Activated naive CD4-positive, alpha-beta T cell treated with anti-CD3 and anti-CD28 coated beads for 36 hours (primary cell): ENCODE measurements around the gene ADGRA1. TPM values are rescaled to one million over a fixed set of nuclear protein-coding genes. Genes with fewer than 3 reads are reported as not detected.

Source experiments
- CTCF ChIA-PET: fragments of 350-600 bp; sonication (Branson Sonifier 250); formaldehyde crosslinking; loops from one replicate; lab custom pipeline; 2021; ENCODE audit warnings: antibody characterized with exemption; lab: Charles Lee
- DNase-seq: peaks from one replicate; pipeline ENCODE4 v3.0.0-alpha.2; 2020
- H3K27ac Mint-ChIP-seq: one replicate; pipeline ENCODE4 v1.8.0; 2021; ENCODE audit warnings: mild to moderate bottlenecking, mixed read lengths
- H3K27me3 Mint-ChIP-seq: one replicate; pipeline ENCODE4 v1.8.0; 2021; ENCODE audit warnings: low read depth, mixed read lengths
- H3K36me3 Mint-ChIP-seq: one replicate; pipeline ENCODE4 v1.8.0; 2021; ENCODE audit warnings: low read depth, mixed read lengths
- H3K4me1 Mint-ChIP-seq: one replicate; pipeline ENCODE4 v1.8.0; 2021; ENCODE audit warnings: low read depth, mixed read lengths
- H3K4me3 Mint-ChIP-seq: one replicate; pipeline ENCODE4 v1.8.0; 2021; ENCODE audit warnings: mild to moderate bottlenecking, moderate library complexity, mixed read lengths
- H3K9me3 Mint-ChIP-seq: one replicate; pipeline ENCODE4 v1.8.0; 2021; ENCODE audit warnings: mixed read lengths
- intact Hi-C: fragments of 100-400 bp; cut with micrococcal nuclease; formaldehyde crosslinking; loops from one replicate; pipeline ENCODE4 v1.15.1; 2023
- total RNA-seq, 2 experiments: library from RNA; stranded (reverse); gene quantifications; one replicate each; pipeline ENCODE4 v1.2.3, GENCODE V29; 2021

The ADGRA1 gene
- total RNA-seq, 2 experiments from 2014 or later: not detected

DNA sequence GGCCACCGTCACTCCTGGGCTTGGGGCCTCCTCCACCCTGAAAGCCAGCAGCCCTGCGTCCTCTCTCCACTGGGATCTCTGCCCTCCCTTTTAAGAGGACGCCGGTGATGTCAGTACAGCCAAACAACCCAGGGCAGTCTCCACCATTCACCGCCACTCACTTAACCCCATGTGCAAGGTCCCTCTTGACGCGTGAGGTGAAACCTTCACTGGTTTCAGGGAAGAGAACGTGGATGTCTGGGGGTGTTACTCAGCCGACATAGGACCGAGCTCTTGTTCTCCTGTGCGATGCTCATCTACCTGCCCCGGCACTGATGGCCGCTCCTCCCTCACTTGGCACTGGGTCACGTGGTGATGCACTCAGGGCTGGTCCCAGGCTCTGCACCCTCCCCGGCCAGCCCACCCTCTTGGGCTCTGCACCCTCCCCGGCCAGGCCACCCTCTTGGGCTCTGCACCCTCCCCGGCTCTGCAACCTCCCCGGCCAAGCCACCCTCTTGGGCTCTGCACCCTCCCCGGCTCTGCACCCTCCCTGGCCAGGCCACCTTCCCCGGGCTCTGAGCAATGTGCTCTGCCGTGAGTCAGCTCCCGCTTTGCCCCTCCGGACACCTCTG lies 36.1 kb downstream of the ADGRA1 start:
- H3K4me1 Mint-ChIP-seq: peaks cover 5% of the 10 kb centered on the region
- no peak overlapping the region for H3K27ac Mint-ChIP-seq
- H3K36me3 Mint-ChIP-seq: no peaks in the 10 kb centered on the region
- CTCF ChIA-PET: interaction anchor here (0.6 to 2.2 kb wide), 4 partner anchors 20 to 220 kb away, joined by 4 to 18 read pairs (median 8); no protein-coding TSS in a partner anchor
- H3K4me3 Mint-ChIP-seq: no peak overlapping the region
- intact Hi-C loops: loop anchor here (1.0 to 2.0 kb wide), 2 partner anchors 184 to 287 kb away; no protein-coding TSS in a partner anchor
- peaks cover 1% of the 10 kb centered on the region for H3K9me3 Mint-ChIP-seq
- H3K27me3 Mint-ChIP-seq: peaks cover 19% of the 10 kb centered on the region
- DNase-seq: no peak

DNA sequence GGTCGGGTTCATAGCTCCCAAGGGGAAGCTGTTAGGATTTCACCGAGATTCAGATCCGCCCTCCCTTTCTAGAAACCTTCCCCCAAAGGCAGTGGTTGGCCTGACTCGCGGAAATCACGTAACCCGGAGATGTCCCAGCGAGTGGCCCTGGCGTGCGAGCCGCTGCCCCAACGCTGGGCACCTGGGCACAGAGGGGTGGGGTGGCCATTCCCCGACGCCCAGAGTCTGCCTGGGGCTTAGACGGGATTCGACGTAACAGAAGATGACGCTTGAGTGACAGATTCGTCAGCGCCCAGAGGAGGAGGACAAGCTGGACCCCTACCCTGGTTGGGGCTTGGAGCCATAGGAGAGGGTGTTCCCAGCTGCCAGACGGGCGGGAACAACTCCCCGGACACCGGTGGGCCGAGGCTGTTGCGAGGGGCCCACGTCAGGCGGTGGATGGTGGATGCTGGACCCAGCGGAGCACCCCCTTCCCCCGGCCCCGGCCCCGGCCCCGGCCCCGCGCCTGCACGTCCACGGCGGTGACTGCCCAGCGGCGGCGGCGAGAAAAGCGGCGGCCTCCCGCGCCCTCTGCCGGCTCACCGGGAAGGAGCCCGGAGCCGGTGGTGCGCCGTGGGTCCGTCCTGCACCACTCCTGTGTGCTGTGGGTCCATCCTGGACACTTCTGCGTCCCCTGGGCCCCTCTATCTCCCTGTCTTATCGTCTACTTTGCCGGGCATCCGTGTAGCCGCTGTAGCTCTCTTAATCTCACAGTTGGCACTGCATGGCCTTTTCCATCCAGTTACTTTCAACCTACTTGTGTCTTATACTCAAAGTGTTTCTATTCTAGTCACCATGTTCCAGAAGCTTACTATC lies 36.9 kb downstream of the ADGRA1 start:
- no peak overlapping the region for H3K27ac Mint-ChIP-seq
- intact Hi-C loops: loop anchor here (1.0 to 2.0 kb wide), 3 partner anchors 184 to 288 kb away; no protein-coding TSS in a partner anchor
- no peak overlapping the region for H3K4me3 Mint-ChIP-seq
- H3K27me3 Mint-ChIP-seq: peaks cover 19% of the 10 kb centered on the region
- H3K9me3 Mint-ChIP-seq: no peaks in the 10 kb centered on the region
- DNase-seq: peak; percentile 25
- CTCF ChIA-PET: interaction anchor here (0.6 to 2.2 kb wide), 5 partner anchors 19 to 220 kb away, joined by 3 to 18 read pairs (median 7); no protein-coding TSS in a partner anchor
- H3K36me3 Mint-ChIP-seq: no peaks in the 10 kb centered on the region
- peaks cover 5% of the 10 kb centered on the region for H3K4me1 Mint-ChIP-seq

DNA sequence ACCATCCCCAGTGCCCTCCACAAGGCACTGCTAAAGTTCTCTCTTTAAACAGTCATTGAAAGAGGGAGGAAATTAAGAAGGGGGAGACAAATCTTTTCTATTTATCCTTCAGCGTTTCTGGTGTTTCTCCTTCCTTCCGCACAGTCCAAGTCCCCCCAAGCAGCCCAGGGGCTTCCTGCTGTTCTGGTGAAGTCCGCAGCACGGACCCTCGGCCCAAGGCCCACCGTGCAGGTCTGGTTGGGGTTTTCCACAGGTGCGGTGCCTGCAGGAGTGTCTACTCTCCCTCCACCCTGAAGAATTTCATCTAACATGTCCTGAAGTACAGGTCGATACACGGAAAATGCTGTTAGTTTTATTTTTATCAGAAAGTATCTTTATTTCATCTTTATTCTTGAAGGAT lies 38.2 kb downstream of the ADGRA1 start:
- CTCF ChIA-PET: no interaction called here
- H3K27me3 Mint-ChIP-seq: peaks cover 19% of the 10 kb centered on the region
- H3K36me3 Mint-ChIP-seq: no peaks in the 10 kb centered on the region
- intact Hi-C loops: loop anchor here (1.0 to 2.0 kb wide), 2 partner anchors 222 to 289 kb away; no protein-coding TSS in a partner anchor
- H3K4me1 Mint-ChIP-seq: peaks cover 5% of the 10 kb centered on the region
- H3K9me3 Mint-ChIP-seq: no peaks in the 10 kb centered on the region
- no peak overlapping the region for H3K27ac Mint-ChIP-seq
- peak; percentile 1 for DNase-seq
- no peak overlapping the region for H3K4me3 Mint-ChIP-seq

DNA sequence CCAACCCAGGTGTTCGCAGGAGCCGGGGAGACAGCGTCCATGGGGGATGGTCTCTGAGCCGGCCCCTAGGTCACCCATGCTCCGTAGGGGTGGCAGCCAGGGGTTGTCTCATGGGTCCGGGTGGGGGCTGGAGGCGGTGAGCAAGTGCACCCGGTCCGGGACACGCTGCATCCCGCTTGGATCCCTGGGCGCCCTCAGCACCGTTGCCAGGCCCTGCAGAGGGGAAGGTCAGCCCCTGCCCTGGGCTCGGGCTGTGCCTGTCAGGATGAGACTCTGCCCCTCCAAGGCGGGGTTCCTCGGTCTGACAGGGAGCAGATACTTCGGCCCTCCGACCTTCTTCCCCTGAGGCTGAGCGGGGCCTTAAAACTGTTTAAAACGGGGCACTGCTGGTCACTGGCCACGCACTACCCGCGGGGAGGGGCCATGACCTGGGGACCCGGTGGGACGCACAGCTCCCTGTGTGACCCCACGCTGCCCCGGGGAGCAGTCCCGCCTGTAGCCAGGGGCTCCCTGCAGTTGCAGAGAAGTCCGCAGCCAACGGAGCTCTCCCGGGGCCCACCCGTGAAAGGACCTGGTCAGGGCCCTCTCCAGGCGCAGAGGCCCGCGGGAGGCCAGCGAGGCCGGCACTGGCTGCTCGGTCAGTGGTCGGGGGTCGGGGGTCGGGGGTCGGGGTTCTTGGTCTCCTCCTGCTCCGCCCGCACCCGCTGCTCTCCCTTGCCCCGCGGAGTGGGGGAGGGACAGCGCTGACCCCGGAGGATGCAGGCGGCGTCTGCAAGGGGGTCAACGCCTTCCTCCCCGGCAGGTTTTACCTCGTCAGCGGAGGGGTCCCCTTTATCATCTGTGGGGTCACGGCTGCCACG lies 38.9 kb downstream of the ADGRA1 start:
- CTCF ChIA-PET: no interaction called here
- H3K27me3 Mint-ChIP-seq: peaks cover 19% of the 10 kb centered on the region
- no peaks in the 10 kb centered on the region for H3K36me3 Mint-ChIP-seq
- no peak overlapping the region for H3K4me3 Mint-ChIP-seq
- no peak overlapping the region for H3K27ac Mint-ChIP-seq
- no peaks in the 10 kb centered on the region for H3K9me3 Mint-ChIP-seq
- intact Hi-C loops: no loop called here
- H3K4me1 Mint-ChIP-seq: peaks cover 5% of the 10 kb centered on the region
- peak; percentile 3 for DNase-seq

DNA sequence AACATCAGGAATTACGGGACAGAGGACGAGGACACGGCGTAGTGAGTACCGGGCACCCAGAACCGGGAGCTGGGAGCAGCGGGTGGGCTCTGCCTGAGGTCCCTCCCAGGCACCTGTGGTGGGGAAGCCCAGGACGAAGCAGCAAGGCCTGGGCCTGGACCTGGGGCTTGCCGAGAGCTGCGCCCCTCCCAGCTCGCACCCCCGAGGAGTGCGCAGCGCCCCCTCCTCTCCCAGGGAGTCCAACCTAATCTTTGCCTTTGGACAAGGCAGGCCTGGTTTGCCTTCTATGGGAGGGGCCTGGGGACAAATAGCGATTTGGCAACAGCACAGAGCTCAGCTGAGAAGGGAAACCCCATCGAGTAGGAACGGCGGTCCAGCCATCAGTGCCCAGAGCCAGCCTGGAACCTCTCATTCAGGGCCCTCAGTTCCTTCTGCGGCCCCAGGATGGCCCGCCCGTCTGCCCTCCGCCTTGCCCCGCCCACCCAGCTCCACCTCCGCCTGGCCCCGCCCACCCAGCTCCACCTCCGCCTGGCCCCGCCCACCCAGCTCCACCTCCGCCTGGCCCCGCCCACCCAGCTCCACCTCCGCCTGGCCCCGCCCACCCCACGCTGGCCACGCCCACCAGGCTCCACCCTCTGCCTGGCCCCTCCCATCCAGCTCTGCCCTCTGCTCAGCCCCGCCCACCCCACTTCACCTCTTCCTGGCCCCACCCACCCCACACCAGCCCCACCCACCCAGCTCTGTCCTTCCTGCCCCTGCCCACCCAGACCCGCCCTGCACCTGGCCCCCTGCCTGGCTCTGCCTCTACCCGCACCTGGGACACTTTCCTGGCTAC lies 39.8 kb downstream of the ADGRA1 start:
- CTCF ChIA-PET: no interaction called here
- peaks cover 5% of the 10 kb centered on the region for H3K4me1 Mint-ChIP-seq
- intact Hi-C loops: no loop called here
- H3K9me3 Mint-ChIP-seq: no peaks in the 10 kb centered on the region
- no peak overlapping the region for H3K4me3 Mint-ChIP-seq
- peak; percentile 53 for DNase-seq
- no peak overlapping the region for H3K27ac Mint-ChIP-seq
- no peaks in the 10 kb centered on the region for H3K36me3 Mint-ChIP-seq
- peaks cover 19% of the 10 kb centered on the region for H3K27me3 Mint-ChIP-seq

DNA sequence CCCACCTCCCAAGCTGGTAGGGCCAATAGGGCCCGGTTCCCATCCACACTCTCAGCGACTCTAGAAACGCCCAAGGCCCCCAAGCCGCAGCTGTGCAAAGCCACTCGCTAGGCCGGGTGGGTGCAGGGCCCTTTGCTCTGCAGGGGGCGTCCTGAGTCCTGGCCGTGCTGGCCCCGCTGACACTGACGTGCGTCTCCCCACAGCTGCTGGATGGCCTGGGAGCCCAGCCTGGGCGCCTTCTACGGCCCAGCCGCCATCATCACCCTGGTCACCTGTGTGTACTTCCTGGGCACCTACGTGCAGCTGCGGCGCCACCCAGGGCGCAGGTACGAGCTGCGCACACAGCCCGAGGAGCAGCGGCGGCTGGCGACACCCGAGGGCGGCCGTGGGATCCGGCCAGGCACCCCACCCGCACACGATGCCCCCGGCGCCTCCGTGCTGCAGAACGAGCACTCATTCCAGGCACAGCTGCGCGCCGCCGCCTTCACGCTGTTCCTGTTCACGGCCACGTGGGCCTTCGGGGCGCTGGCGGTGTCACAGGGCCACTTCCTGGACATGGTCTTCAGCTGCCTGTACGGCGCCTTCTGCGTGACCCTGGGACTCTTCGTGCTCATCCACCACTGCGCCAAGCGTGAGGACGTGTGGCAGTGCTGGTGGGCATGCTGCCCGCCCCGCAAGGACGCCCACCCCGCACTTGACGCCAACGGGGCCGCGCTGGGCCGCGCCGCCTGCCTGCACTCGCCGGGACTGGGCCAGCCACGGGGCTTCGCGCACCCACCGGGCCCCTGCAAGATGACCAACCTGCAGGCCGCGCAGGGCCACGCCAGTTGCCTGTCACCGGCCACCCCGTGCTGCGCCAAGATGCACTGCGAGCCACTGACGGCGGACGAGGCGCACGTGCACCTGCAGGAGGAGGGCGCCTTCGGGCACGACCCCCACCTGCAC lies 40.7 kb downstream of the ADGRA1 start:
- H3K4me3 Mint-ChIP-seq: no peak overlapping the region
- no peak overlapping the region for H3K27ac Mint-ChIP-seq
- peaks cover 2% of the 10 kb centered on the region for H3K4me1 Mint-ChIP-seq
- peak; percentile 3 for DNase-seq
- peaks cover 16% of the 10 kb centered on the region for H3K27me3 Mint-ChIP-seq
- intact Hi-C loops: no loop called here
- CTCF ChIA-PET: no interaction called here
- no peaks in the 10 kb centered on the region for H3K36me3 Mint-ChIP-seq
- H3K9me3 Mint-ChIP-seq: no peaks in the 10 kb centered on the region

DNA sequence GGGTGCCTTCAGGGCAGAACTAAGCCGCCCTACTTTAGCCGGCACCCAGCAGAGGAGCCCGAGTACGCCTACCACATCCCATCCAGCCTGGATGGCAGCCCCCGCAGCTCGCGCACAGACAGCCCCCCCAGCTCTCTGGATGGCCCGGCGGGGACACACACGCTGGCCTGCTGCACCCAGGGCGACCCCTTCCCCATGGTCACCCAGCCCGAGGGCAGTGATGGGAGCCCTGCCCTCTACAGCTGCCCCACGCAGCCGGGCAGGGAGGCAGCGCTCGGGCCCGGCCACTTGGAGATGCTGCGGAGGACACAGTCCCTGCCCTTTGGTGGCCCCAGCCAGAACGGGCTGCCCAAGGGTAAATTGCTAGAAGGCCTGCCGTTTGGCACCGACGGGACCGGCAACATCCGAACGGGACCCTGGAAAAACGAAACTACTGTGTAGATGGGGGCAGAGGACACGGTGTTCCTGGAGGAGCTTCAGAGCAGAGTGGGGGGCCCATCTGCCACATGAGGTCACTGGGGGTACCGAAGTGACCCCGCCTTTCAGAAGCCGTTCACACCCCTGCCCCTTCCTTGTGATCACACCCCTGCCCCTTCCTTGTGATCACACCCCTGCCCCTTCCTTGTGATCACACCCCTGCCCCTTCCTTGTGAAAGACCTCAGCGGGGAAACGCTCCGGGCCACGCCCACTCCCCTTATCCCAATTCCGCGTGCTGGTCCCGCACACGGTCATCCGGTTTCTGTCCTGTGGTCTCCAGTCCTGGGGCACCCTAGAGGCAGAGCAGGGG lies 41.5 kb downstream of the ADGRA1 start:
- Mint-ChIP-seq H3K27me3 (peaks cover 13% of the 10 kb centered on the region), H3K9me3 (no peaks in the 10 kb centered on the region), H3K4me1 (peaks cover 2% of the 10 kb centered on the region), H3K36me3 (no peaks in the 10 kb centered on the region), H3K4me3 (no peak overlapping the region), H3K27ac (no peak overlapping the region)
- CTCF ChIA-PET: no interaction called here
- intact Hi-C loops: no loop called here
- DNase-seq: no peak

DNA sequence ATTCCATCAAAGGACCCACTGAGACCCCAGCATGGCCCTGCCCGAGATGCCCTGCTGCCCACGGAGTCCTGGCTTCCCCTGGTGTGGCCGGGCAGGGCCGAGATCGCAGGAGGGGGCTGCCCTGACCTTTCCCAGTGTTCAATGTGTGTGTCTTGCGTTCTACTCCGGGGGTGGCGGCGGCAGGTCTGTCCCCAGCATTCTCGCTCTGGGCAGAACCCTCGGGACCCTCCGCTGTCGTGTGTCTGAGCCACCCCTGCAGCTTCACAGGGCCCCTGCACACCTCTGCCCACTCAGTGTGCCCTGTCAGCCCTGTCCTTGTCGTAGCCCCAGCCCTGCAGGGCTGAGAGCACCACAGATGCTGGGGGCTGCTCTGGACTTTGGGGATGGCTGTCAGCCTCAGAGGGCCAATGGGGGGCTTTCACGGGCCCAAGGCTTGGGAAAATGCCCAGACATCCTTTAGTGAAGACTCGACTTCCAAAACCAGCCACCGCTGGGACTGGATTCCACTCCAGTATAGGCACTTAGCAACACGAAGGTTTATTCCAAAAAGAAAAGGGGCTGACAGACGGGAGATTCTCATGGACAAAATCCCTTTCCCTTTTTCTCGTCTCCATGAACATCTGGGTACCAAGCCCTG lies 42.3 kb downstream of the ADGRA1 start:
- CTCF ChIA-PET: no interaction called here
- Mint-ChIP-seq H3K36me3 (no peaks in the 10 kb centered on the region), H3K4me3 (no peak overlapping the region), H3K27ac (no peak overlapping the region), H3K9me3 (no peaks in the 10 kb centered on the region), H3K27me3 (peaks cover 10% of the 10 kb centered on the region), H3K4me1 (peaks cover under 1% of the 10 kb centered on the region)
- DNase-seq: no peak
- intact Hi-C loops: no loop called here

DNA sequence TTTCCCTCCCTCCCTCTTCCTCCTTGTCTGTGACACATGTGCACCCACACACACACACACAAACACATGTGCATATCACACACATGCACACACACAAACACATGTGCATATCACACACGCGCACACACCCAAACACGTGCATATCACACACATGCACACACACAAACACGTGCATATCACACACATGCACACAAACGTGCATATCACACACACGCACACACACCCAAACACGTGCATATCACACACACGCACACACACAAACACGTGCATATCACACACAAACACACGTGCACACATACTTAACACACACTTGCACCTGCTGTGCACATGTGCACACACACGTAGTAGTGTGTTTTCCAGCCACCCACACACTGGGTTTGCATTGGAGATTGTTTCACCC lies 42.9 kb downstream of the ADGRA1 start:
- Mint-ChIP-seq H3K27ac (no peak overlapping the region), H3K27me3 (peaks cover 6% of the 10 kb centered on the region), H3K4me3 (no peak overlapping the region), H3K4me1 (no peaks in the 10 kb centered on the region), H3K9me3 (no peaks in the 10 kb centered on the region), H3K36me3 (no peaks in the 10 kb centered on the region)
- intact Hi-C loops: no loop called here
- CTCF ChIA-PET: no interaction called here
- no peak for DNase-seq

DNA sequence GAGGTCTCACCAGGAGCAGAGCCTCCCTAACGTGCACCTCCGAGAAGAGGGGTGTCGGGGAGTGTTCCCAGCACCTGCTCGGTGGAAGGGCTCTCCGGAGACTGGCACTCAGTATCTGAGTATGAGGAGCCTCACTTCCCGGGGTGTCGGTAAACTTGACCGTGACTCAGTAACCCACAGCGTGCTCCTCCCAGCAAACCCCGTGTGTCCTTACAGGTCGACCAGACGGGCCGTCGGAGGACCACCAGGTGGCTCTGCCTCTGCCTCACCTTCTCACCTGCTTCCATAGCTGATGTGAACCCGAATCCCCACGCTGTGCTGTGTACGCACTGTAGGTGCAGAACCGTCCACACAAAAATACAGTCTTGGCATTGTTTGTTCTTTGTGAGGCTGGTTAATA lies 43.3 kb downstream of the ADGRA1 start:
- Mint-ChIP-seq H3K27ac (no peak overlapping the region), H3K4me1 (no peaks in the 10 kb centered on the region), H3K36me3 (no peaks in the 10 kb centered on the region), H3K27me3 (peaks cover 2% of the 10 kb centered on the region), H3K9me3 (no peaks in the 10 kb centered on the region), H3K4me3 (no peak overlapping the region)
- CTCF ChIA-PET: no interaction called here
- intact Hi-C loops: no loop called here
- no peak for DNase-seq
